K562 (cell line): ENCODE data around the gene HAGHL. TPM values are rescaled to one million over a fixed set of nuclear protein-coding genes. Genes with fewer than 3 reads are reported as not detected.

Experiments used
- DIDO1 ChIP-seq: fragments of 450-650 bp; IDR thresholded peaks from 2 replicates; pipeline ENCODE4 v1.6.1; 2016; ENCODE audit warnings: low read depth, missing biosample characterization, missing genetic modification characterization
- EP300 ChIP-seq: IDR thresholded peaks from 2 replicates; pipeline ENCODE4 v1.6.1; 2012; ENCODE audit warnings: low read length, improper control_type of control experiment
- MTA2 ChIP-seq: fragments of 450-650 bp; IDR thresholded peaks from 2 replicates; pipeline ENCODE4 v1.6.1; 2016; ENCODE audit warnings: low read depth
- NFIX ChIP-seq: fragments of 250-450 bp; sonication (Bioruptor Pico); IDR thresholded peaks from 2 replicates; pipeline ENCODE4 v1.4.0; 2020; ENCODE audit warnings: low read depth, mild to moderate bottlenecking, moderate library complexity
- POLR2B ChIP-seq: fragments of 450-650 bp; IDR thresholded peaks from 2 replicates; pipeline ENCODE4 v1.6.1; 2018; ENCODE audit warnings: low read depth; ENCODE audit not compliant: partially characterized antibody
- POLR2G ChIP-seq: fragments of 200-400 bp; formaldehyde crosslinking; IDR thresholded peaks from 2 replicates; pipeline ENCODE4 v1.6.1; 2017; ENCODE audit warnings: low read depth, mild to moderate bottlenecking, antibody characterized with exemption, low read length, moderate library complexity
- STAT5B ChIP-seq: fragments of 250-450 bp; sonication (Bioruptor Pico); IDR thresholded peaks from 2 replicates; pipeline ENCODE4 v1.8.0; 2021; ENCODE audit warnings: mild to moderate bottlenecking, inconsistent platforms
- SUPT5H ChIP-seq: fragments of 450-650 bp; IDR thresholded peaks from 2 replicates; pipeline ENCODE4 v1.6.1; 2016
- ZNF445 ChIP-seq: fragments of 250-450 bp; sonication (Bioruptor Pico); IDR thresholded peaks from 2 replicates; pipeline ENCODE4 v1.4.0; 2020; ENCODE audit warnings: low read depth, mild to moderate bottlenecking, moderate library complexity
- polyA plus RNA-seq, 8 experiments: library from polyadenylated mRNA; depleted of rRNA in 4 of 8; stranded (reverse) in 5 of 8; unstranded in 3 of 8; fragments of >200 nt; fragmentation: Nextera tagmentation in 2 of 8; fragmentation: Illumina TruSeq in 1 of 8; extraction: Ambion mirVana in 2 of 8; extraction: Trizol in 1 of 8; gene quantifications; 2 replicates each; pipeline versions ENCODE4 v1.2.1 to v1.2.3, GENCODE V29; 2011 to 2014; ENCODE audit warnings: inconsistent platforms in 1 of 8, missing spikeins in 1 of 8
- total RNA-seq, 7 experiments: library from RNA; depleted of rRNA in 6 of 7; stranded (reverse); fragments of >200 nt in 6 of 7; fragmentation: Illumina TruSeq in 2 of 7; extraction: Trizol in 2 of 7; gene quantifications; 2 replicates each; pipeline versions ENCODE4 v1.2.1 to v1.2.3, GENCODE V29; 2011 to 2021; ENCODE audit warnings: low replicate concordance in 1 of 7
- TF ChIP-seq, protein P1 (sequence below): fragments of 450-650 bp; IDR thresholded peaks from 2 replicates; pipeline ENCODE4 v1.6.1; 2016; ENCODE audit warnings: antibody characterized with exemption
- TF ChIP-seq, protein P2 (sequence below), 3 experiments: fragments of 200-800 bp in 1 of 3; sonication (Bioruptor generic) in 1 of 3; sonication (generic) in 1 of 3; formaldehyde crosslinking in 1 of 3; IDR thresholded peaks; 2 replicates each; pipeline versions ENCODE4 v1.6.1 to v1.8.0; 2016 to 2022; ENCODE audit warnings: mild to moderate bottlenecking in 2 of 3, missing compliant biosample characterization in 2 of 3, missing genetic modification characterization in 2 of 3, missing genetic modification reagents in 1 of 3
- TF ChIP-seq, protein P3 (sequence below), 2 experiments: fragments of 450-650 bp; IDR thresholded peaks; 2 replicates each; pipeline ENCODE4 v1.6.1; 2016; ENCODE audit warnings: mild to moderate bottlenecking in 2 of 2, borderline replicate concordance in 1 of 2, low read depth in 1 of 2, moderate library complexity in 1 of 2
- TF ChIP-seq, protein P4 (sequence below): fragments of 450-650 bp; IDR thresholded peaks from 2 replicates; pipeline ENCODE4 v1.7.1; 2018; ENCODE audit warnings: mild to moderate bottlenecking, low read depth; ENCODE audit not compliant: partially characterized antibody

The HAGHL gene
- total and polyA plus RNA-seq, 9 of the 15 experiments (the other 6 are each of a cell fraction or from before 2014, with no cell fraction given), result 0.31 to 83.4 (median 20.7) TPM

DNA sequence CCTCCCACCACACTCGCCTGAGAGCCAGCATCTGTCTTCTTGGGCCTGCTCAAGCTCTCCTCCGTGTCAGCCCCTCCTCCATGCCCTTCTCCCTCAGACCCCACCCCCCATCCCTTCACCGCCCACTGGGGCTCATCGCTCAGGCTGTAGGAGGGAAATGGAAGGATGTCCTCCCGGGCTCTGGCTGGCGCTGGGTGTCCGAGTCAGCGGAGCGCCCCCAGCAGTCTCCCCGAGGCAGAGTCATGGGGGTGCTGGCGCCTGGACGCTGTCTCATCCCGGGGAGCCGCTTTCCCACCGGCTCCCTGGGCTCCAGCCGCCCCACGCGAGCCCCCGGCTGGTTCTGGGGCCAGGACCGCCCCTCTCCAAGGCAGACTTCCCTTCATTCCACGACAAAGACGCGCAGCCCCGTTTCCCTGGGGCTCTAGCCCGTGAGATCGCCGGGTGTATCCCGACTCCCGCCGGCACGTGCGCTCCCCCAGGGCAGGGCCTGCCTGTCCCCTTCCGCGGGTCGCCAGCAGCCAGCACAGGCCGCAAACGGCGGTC is 6.4 kb upstream of the HAGHL start (continued):
- TF ChIP-seq, protein P1, sequence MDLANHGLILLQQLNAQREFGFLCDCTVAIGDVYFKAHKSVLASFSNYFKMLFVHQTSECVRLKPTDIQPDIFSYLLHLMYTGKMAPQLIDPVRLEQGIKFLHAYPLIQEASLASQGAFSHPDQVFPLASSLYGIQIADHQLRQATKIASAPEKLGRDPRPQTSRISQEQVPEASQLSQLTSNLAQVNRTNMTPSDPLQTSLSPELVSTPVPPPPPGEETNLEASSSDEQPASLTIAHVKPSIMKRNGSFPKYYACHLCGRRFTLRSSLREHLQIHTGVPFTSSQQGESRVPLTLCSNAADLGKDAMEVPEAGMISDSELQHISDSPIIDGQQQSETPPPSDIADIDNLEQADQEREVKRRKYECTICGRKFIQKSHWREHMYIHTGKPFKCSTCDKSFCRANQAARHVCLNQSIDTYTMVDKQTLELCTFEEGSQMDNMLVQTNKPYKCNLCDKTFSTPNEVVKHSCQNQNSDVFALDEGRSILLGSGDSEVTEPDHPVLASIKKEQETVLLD, result no peak; the same call in 1 of the 2 replicates
- TF ChIP-seq, protein P2, sequence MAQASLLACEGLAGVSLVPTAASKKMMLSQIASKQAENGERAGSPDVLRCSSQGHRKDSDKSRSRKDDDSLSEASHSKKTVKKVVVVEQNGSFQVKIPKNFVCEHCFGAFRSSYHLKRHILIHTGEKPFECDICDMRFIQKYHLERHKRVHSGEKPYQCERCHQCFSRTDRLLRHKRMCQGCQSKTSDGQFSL (CRISPR knock-in tag; IDR thresholded peaks at IDR 0.05), result peak; percentile 89
- TF ChIP-seq, protein P2 (tag; IDR thresholded peaks at IDR 0.05), result peak in 1 of 2 experiments; percentile 75; a peak in 2 of 4 replicates
- TF ChIP-seq POLR2G (no peak), EP300 (no peak; the same call in 1 of the 2 replicates), NFIX (no peak), MTA2 (no peak), SUPT5H (peak; percentile 71), STAT5B (CRISPR knock-in tag) (no peak), POLR2B (peak; percentile 68), ZNF445 (no peak), DIDO1 (tag) (no peak)
- TF ChIP-seq, protein P3, sequence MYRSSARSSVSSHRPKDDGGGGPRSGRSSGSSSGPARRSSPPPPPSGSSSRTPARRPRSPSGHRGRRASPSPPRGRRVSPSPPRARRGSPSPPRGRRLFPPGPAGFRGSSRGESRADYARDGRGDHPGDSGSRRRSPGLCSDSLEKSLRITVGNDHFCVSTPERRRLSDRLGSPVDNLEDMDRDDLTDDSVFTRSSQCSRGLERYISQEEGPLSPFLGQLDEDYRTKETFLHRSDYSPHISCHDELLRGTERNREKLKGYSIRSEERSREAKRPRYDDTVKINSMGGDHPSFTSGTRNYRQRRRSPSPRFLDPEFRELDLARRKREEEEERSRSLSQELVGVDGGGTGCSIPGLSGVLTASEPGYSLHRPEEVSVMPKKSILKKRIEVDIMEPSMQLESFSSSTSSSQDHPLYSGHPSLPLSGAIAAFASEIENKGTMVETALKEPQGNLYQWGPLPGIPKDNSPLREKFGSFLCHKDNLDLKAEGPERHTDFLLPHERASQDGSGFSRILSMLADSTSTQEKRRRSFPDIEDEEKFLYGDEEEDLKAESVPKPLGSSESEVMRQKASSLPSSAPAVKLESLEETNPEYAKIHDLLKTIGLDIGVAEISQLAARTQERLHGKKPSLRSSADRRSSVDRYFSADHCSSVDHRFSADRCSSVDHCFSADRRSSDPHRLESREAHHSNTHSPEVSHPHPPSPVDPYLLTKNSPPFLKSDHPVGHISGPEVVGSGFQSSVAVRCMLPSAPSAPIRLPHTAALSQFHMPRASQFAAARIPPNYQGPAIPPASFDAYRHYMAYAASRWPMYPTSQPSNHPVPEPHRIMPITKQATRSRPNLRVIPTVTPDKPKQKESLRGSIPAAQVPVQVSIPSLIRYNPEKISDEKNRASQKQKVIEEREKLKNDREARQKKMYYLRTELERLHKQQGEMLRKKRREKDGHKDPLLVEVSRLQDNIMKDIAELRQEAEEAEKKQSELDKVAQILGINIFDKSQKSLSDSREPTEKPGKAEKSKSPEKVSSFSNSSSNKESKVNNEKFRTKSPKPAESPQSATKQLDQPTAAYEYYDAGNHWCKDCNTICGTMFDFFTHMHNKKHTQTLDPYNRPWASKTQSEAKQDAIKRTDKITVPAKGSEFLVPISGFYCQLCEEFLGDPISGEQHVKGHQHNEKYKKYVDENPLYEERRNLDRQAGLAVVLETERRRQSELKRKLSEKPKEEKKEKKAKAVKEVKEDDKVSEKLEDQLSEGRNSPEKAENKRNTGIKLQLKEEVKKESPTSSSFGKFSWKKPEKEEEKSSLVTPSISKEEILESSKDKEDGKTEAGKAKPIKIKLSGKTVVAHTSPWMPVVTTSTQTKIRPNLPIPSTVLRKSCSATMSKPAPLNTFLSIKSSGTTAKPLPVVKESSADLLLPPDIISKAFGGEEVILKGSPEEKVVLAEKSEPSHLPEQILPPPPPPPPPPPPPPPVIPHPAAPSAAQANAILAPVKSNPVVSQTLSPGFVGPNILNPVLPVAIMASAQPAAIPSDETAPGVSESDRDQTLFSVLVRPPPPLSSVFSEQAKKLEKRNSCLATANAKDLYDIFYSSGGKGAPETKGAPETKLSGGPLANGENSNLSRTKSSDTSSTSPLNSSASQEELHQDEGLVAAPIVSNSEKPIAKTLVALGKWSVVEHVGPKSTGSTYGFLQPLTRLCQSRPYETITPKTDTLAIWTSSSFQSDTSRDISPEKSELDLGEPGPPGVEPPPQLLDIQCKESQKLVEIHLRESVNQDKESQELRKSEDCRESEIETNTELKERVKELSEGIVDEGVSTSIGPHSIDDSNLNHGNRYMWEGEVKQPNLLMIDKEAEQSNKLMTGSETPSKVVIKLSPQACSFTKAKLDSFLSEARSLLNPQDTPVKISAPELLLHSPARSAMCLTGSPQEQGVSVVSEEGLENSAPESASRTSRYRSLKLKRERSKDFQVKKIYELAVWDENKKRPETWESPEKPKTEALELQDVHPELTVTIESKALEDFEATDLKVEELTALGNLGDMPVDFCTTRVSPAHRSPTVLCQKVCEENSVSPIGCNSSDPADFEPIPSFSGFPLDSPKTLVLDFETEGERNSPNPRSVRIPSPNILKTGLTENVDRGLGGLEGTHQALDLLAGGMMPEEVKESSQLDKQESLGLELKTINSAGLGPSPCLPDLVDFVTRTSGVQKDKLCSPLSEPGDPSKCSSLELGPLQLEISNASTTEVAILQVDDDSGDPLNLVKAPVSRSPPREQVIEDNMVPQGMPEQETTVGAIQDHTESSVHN (IDR thresholded peaks at IDR 0.05; ENCODE audit: borderline replicate concordance in 1 of 2, low read depth in 1 of 2), result no peak
- TF ChIP-seq, protein P4, sequence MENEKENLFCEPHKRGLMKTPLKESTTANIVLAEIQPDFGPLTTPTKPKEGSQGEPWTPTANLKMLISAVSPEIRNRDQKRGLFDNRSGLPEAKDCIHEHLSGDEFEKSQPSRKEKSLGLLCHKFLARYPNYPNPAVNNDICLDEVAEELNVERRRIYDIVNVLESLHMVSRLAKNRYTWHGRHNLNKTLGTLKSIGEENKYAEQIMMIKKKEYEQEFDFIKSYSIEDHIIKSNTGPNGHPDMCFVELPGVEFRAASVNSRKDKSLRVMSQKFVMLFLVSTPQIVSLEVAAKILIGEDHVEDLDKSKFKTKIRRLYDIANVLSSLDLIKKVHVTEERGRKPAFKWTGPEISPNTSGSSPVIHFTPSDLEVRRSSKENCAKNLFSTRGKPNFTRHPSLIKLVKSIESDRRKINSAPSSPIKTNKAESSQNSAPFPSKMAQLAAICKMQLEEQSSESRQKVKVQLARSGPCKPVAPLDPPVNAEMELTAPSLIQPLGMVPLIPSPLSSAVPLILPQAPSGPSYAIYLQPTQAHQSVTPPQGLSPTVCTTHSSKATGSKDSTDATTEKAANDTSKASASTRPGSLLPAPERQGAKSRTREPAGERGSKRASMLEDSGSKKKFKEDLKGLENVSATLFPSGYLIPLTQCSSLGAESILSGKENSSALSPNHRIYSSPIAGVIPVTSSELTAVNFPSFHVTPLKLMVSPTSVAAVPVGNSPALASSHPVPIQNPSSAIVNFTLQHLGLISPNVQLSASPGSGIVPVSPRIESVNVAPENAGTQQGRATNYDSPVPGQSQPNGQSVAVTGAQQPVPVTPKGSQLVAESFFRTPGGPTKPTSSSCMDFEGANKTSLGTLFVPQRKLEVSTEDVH, result peak; percentile 20
